ENCODE results near the gene COLEC12. TPM values are rescaled to one million over a fixed set of nuclear protein-coding genes. Genes with fewer than 3 reads are reported as not detected.

COLEC12 gene
- total and polyA plus RNA-seq, 10 of the 15 experiments (the other 5 are each of a cell fraction or from before 2014, with no cell fraction given), result 0.04 to 0.05 TPM; not detected in 8

DNA sequence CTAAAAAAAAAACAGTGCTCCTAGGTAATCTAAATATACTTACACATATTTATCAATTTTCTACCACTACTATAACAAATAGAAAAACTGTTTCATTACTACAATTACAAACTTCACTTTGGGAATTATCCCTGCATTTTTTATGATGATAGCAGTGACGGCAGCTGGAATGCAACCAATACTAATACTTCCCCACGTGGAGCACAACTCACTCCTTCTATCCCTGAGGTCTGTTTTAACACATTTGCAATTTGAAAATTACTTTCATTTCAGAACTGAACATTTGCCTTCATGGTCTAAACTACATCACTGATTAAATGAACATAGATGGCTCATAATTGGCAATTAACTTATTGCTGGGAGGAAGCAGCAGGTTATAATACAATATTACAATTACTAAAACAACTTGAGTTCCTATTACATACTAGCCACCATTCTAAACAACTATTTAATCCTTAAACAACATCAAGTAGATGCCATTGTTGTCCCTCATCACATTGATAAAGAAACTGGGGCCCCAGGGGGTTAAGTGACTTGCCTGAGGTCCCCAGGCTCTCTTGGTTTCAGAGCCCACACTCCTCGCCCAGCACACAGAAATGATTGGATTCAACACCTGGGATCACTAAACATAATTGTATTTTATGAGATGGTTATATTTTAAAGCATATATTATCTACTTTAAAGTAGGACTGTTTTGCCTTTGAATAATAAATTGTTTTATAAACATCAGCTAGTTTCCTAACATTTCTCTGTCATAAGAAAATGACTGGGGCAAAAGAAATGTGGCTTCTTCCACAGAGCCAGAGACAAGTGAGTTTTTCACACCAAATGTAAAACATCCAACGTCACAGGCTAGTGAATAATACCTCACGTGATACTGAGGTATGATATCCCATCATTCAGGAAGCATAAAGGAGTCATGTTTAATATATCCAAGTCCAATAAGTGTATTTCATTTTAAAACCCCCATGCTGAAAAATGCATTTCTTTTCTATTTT lies 6.2 kb downstream of the COLEC12 start:
- Histone ChIP-seq H3K27ac (ENCODE audit: control insufficient read depth, insufficient read depth) (no peak overlapping the region), H3K4me3 (no peak overlapping the region), H3K9me3 (replicated peaks; ENCODE audit: control insufficient read depth, insufficient read depth, low read length) (no peaks in the 10 kb centered on the region), H3K79me2 (ENCODE audit: control insufficient read depth, insufficient read depth, low read length) (no peaks in the 10 kb centered on the region), H3K36me3 (ENCODE audit: control insufficient read depth in 2 of 2, insufficient read depth in 2 of 2, low read length in 1 of 2) (no peaks in the 10 kb centered on the region), H3K9ac (ENCODE audit: control insufficient read depth, insufficient read depth, low read length) (no peak overlapping the region), H2AFZ (ENCODE audit: control insufficient read depth, low read depth, low read length) (no peak overlapping the region), H3K27me3 (replicated peaks in 1 of 2; ENCODE audit: control insufficient read depth in 2 of 2, insufficient read depth in 2 of 2, low read length in 1 of 2) (peaks cover 0 to 3% of the 10 kb centered on the region in 2 experiments; a peak in 1 of 4 replicates), H4K20me1 (ENCODE audit: control insufficient read depth, insufficient read depth) (no peaks in the 10 kb centered on the region), H3K4me1 (ENCODE audit: control insufficient read depth, insufficient read depth, low read length) (no peaks in the 10 kb centered on the region), H3K4me2 (ENCODE audit: control insufficient read depth, insufficient read depth) (no peak overlapping the region)
- TF ChIP-seq ZNF622 (IDR thresholded peaks at IDR 0.05), result no peak
- TF ChIP-seq NFYA (IDR thresholded peaks at IDR 0.05; ENCODE audit: borderline replicate concordance, low read depth, low read length), result no peak
- TF ChIP-seq RUNX3 (IDR thresholded peaks at IDR 0.05; ENCODE audit: low read length), result no peak
- TF ChIP-seq IRF4 (IDR thresholded peaks at IDR 0.05; ENCODE audit: low read depth, low read length), result no peak
- no peak for TF ChIP-seq STAT1 (conservative IDR thresholded peaks at IDR 0.05)
- TF ChIP-seq RFX5 (IDR thresholded peaks at IDR 0.05; ENCODE audit: low read depth, low read length), result no peak
- no peak for TF ChIP-seq SMAD5 (IDR thresholded peaks at IDR 0.05; ENCODE audit: low read depth)
- no peak for TF ChIP-seq SMC3 (IDR thresholded peaks at IDR 0.05; ENCODE audit: borderline replicate concordance, low read length)
- TF ChIP-seq STAT3 (IDR thresholded peaks at IDR 0.05; ENCODE audit: low read depth, low read length), result no peak
- no peak for TF ChIP-seq BACH1 (IDR thresholded peaks at IDR 0.05; ENCODE audit: borderline replicate concordance)
- no peak for TF ChIP-seq YY1 (IDR thresholded peaks at IDR 0.05; ENCODE audit: low read depth, low read length)
- no peak for TF ChIP-seq BCL11A (IDR thresholded peaks at IDR 0.05; ENCODE audit: low read depth, low read length)
- ChIA-PET CTCF (interaction anchor here (1.3 kb wide), 1 partner anchor 130 kb away, joined by 3 read pairs; no protein-coding TSS in a partner anchor), RAD21 (ENCODE audit: unreplicated experiment) (interaction anchor here (0.9 kb wide), 1 partner anchor 25 kb away, joined by 3 read pairs; no protein-coding TSS in a partner anchor), POLR2A (no interaction called here), SMC1A (ENCODE audit: uncharacterized antibody, unreplicated experiment) (interaction anchor here (2.2 to 2.7 kb wide), 2 partner anchors 10 to 31 kb away, joined by 5 to 7 read pairs; no protein-coding TSS in a partner anchor)
- intact Hi-C loops (cut with micrococcal nuclease; ENCODE audit: unreplicated experiment), result no loop called here
- FAIRE-seq (no peak), ATAC-seq (no peak), DNase-seq (ENCODE audit: low read depth, low spot score) (no peak)
- 21% methylated on average over 5 of the region's 5 CpGs for WGBS (ENCODE audit: insufficient coverage, insufficient replicate concordance, low lambda C conversion rate, missing lambda C conversion rate)
- no TSS peak for BruUV-seq (replicated peaks)
- in situ Hi-C loops (cut with MboI), result no loop called here

Data from GM12878 (cell line).